ACC112 (cell line): ENCODE measurements around the gene ARL10.
A peak's percentile ranks its signal among the peaks of the same experiment; 100 is the strongest.

Source experiments
- H2AFZ ChIP-seq: fragments of 200-600 bp; sonication (generic); one replicate; pipeline ENCODE4 v1.6.0; 2017; ENCODE audit warnings: antibody characterized with exemption, low read length; ENCODE audit not compliant: unreplicated experiment
- H3K27ac ChIP-seq: fragments of 200-600 bp; sonication (generic); 2 replicates; pipeline ENCODE4 v1.5.1; 2014; ENCODE audit warnings: low read depth, mild to moderate bottlenecking, antibody characterized with exemption, low read length, moderate library complexity
- H3K27me3 ChIP-seq: fragments of 200-600 bp; sonication (generic); 2 replicates; pipeline ENCODE4 v1.6.1; 2014; ENCODE audit warnings: mild to moderate bottlenecking, antibody characterized with exemption, low read length, moderate library complexity, mixed read lengths; ENCODE audit not compliant: insufficient read depth
- H3K36me3 ChIP-seq: fragments of 200-600 bp; sonication (generic); 2 replicates; pipeline ENCODE4 v1.6.1; 2016; ENCODE audit warnings: mild to moderate bottlenecking, antibody characterized with exemption, low read length, moderate library complexity, mixed read lengths; ENCODE audit not compliant: insufficient read depth
- H3K4me1 ChIP-seq: fragments of 200-600 bp; sonication (generic); one replicate; pipeline ENCODE4 v1.6.1; 2016; ENCODE audit warnings: low read length, mixed read lengths; ENCODE audit not compliant: insufficient read depth, unreplicated experiment, control insufficient read depth
- H3K4me3 ChIP-seq: fragments of 200-600 bp; sonication (generic); 2 replicates; pipeline ENCODE4 v1.5.1; 2014; ENCODE audit warnings: mild to moderate bottlenecking, low read depth, low read length
- H3K79me2 ChIP-seq: fragments of 200-600 bp; sonication (generic); one replicate; pipeline ENCODE4 v1.6.0; 2016; ENCODE audit warnings: low read length; ENCODE audit not compliant: control insufficient read depth, unreplicated experiment, insufficient read depth

ARL10 gene, protein sequence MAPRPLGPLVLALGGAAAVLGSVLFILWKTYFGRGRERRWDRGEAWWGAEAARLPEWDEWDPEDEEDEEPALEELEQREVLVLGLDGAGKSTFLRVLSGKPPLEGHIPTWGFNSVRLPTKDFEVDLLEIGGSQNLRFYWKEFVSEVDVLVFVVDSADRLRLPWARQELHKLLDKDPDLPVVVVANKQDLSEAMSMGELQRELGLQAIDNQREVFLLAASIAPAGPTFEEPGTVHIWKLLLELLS

DNA sequence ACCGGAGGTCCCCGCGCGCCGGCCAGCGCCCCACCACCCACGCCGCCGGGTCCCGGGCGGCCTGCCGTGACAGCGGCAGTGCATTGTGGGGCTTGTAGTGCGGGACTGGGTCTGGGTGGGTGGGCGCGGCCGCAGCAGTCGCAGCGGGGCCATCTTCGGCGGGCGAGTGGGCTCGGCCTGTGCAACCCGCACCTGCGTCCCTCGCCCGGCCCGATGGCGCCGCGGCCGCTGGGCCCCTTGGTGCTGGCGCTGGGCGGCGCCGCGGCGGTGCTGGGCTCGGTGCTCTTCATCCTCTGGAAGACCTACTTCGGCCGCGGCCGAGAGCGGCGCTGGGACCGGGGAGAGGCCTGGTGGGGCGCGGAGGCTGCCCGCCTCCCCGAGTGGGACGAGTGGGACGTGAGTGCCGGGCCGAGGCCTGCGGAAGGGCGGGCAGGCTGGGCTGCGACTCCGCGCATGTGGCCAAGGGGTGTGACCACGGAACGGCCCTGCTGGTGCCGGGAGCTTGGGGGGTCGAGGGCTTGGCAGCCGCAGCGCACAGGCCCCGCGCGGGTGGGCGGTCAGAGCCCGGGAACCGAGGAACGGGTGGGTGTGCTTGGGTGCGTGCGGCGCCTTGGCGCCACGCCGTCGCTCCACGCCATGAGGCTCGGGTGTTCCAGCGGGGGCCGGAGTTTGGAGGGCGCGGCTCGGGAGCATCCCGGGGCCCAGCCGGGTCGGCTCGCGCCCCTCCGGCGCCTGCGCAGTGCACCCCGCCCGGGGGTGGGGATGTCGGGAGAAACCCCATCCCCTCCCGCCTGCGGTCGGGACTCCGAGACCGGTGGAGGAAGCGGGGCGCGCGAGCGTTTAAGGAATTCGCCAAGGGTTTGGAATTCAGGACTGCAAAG is at the start of gene ARL10:
ARL10 (plus strand) TSS at position 137 of the 881 bp plus-strand sequence; CDS start at position 214, 77 bp downstream.
- peak within 1 kb of the TSS; percentile 49 for H3K27ac ChIP-seq
- peaks cover 5% of the 10 kb centered on the region; the same call in 1 of the 2 replicates for H3K36me3 ChIP-seq
- H3K79me2 ChIP-seq: peaks cover 23% of the 10 kb centered on the region
- H3K4me1 ChIP-seq: peaks cover 11% of the 10 kb centered on the region
- peak within 1 kb of the TSS; percentile 94 for H2AFZ ChIP-seq
- peak within 1 kb of the TSS; percentile 93 for H3K4me3 ChIP-seq
- no peaks in the 10 kb centered on the region for H3K27me3 ChIP-seq

DNA sequence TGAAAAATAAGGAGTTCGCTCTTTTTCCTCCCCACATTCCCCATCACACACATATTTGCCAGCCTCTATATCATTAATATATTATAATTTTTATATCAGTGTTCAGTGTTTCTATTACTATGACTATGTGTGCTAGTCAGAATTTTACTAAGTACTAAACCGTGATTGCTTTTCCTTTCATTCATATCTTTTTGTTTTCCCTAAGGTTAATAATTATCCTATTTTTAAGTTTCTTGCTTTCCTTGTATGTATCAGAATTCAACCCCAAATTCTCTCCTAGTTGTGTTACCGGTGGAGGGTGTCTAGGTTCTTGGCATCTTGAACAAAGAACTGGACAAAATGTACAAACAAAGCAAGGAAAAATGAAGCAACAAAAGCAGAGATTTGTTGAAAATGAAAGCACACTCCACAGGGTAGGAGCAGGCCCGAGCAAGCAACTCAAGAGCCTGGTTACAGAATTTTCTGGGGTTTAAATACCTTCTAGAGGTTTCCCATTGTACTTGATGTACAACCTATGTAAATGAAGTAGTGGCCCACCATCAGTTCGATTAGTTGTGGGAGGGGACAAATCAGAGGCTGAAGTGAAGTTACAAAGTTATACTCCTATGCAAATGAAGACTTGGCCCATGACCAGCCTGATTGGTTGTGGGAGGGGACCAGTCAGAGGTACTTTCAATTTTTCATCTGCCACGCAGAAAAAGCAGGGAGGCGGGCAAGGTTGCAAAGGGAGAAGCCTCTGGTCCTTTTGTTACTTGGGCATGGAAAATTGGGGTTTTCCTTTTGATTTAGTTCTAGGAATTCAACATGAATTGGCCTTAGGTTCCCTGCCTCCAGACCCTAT is 47.5 kb upstream of the ARL10 start:
- H3K36me3 ChIP-seq: peaks cover 3% of the 10 kb centered on the region; the same call in 1 of the 2 replicates

DNA sequence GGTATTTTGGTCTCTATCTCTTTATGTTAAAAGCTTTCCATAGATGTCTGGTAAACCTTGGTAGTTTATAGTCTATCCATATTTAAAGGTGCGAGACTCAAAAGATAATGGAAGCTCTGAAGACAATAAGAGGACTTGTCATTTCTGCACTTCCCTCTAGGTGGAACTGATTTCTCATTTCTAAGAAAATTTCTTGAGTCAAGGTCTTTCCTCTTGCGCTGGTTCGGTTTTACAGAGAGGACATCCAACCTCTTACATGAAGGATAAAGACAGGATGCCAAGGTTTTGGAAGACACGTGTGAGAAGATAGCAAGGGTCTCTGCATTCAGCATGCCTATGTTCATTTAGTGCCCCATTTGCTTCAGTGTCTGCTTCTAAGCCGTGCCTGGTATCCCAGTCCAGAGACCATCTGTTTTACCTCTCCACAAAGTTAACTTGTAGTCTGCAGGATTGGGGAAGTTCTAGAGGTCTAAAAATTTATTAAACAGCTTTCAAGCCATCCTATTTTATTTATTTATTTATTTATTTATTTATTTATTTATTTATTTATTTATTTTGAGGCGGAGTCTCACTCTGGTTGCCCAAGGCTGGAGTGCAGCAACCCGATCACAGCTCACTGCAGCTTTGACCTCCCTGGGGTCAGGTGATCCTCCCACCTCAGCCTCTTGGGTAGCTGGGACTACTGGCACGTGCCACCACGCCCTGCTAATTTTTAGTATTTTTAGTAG is 45.3 kb upstream of the ARL10 start:
- no peak overlapping the region for H3K4me3 ChIP-seq
- no peak overlapping the region for H3K27ac ChIP-seq
- no peaks in the 10 kb centered on the region for H3K79me2 ChIP-seq
- no peaks in the 10 kb centered on the region for H3K36me3 ChIP-seq
- no peak overlapping the region for H2AFZ ChIP-seq
- H3K4me1 ChIP-seq: peaks cover 3% of the 10 kb centered on the region
- no peaks in the 10 kb centered on the region for H3K27me3 ChIP-seq

More for the DNA sequence above, 47.5 kb upstream of the ARL10 start:
- peaks cover 3% of the 10 kb centered on the region for H3K4me1 ChIP-seq
- H3K79me2 ChIP-seq: no peaks in the 10 kb centered on the region
- H3K27ac ChIP-seq: no peak overlapping the region
- no peak overlapping the region for H2AFZ ChIP-seq
- no peak overlapping the region for H3K4me3 ChIP-seq
- H3K27me3 ChIP-seq: no peaks in the 10 kb centered on the region

DNA sequence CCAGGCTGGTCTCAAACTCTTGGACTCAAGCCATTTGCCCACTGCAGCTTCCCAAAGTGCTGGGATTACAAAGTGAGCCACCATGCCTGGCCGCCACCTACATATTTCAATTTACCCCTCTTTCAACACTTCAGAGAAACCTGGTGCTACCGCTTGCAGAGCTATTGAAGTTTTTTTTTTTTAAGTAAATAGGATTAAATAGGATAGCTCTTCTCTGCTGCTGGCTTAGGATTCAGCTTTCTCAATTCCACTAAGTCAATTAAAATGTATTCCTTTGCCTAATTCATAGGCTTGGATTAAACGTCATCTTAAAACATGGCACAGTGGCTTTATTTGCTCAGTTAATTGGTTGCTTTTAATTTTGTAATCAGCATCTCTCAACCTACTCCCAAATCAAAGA is 44.7 kb upstream of the ARL10 start:
- no peaks in the 10 kb centered on the region for H3K27me3 ChIP-seq
- no peaks in the 10 kb centered on the region for H3K36me3 ChIP-seq
- H2AFZ ChIP-seq: no peak overlapping the region
- no peak overlapping the region for H3K4me3 ChIP-seq
- H3K27ac ChIP-seq: no peak overlapping the region
- peaks cover 3% of the 10 kb centered on the region for H3K4me1 ChIP-seq
- H3K79me2 ChIP-seq: no peaks in the 10 kb centered on the region

DNA sequence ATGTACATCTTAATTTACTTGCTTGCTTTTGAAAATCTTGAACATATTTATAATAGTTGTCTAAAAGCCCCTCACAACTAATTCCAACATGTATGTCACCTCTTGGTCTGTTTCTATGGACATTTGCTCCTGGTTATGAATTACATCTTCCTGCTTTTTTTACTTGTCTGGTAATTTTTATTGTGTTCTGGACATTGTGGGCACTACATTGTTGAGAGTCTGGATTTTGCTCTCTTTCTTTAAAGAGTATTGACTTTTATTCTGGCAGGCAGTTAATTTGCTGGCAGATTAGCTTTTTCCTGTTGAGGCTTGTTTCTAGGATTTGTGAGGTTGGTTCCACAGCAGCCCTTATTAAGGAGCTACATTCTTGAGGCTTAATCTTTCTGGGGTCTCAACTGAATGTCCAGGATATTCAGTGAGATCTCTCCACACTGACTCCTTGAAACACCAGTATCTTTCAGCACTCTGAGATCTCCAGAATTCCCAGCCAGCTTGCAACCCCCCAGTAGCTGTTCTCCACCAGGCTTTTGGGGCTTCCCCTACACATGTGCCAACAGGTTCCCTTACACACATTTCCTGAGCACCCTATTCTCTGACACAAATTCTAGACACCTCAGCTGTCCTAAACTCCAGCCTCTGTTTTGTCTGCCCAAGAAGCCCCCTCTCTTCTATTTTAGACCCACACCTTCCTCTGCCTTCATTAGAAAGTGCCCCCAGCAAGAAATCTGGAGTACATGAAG is 31.1 kb upstream of the ARL10 start:
- Histone ChIP-seq H3K4me3 (no peak overlapping the region), H3K36me3 (peaks cover 6% of the 10 kb centered on the region), H3K27me3 (no peaks in the 10 kb centered on the region), H3K79me2 (no peaks in the 10 kb centered on the region), H2AFZ (no peak overlapping the region), H3K27ac (no peak overlapping the region), H3K4me1 (peaks cover 7% of the 10 kb centered on the region)

DNA sequence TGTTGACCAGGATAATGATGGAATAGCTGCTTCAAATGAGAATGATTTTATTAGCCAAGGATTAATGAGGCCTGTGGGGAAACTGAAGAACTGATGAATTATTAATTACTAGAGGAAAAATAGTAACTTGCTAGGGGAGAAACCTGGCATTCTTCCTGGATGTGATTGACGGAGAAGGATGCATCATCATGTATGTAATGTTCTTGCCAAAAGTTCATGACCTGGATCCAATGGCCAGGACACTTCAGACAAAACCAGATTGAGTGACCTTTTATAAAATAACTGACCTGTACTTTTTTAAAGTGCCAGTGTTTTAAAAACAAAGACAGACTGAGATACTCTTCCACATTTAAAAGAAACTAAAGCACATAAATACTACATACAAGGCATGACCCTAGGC is 27.4 kb upstream of the ARL10 start:
- H3K36me3 ChIP-seq: peaks cover 6% of the 10 kb centered on the region
- no peak overlapping the region for H2AFZ ChIP-seq
- no peaks in the 10 kb centered on the region for H3K27me3 ChIP-seq
- H3K27ac ChIP-seq: no peak overlapping the region
- H3K4me3 ChIP-seq: no peak overlapping the region
- H3K4me1 ChIP-seq: peaks cover 7% of the 10 kb centered on the region
- no peaks in the 10 kb centered on the region for H3K79me2 ChIP-seq

DNA sequence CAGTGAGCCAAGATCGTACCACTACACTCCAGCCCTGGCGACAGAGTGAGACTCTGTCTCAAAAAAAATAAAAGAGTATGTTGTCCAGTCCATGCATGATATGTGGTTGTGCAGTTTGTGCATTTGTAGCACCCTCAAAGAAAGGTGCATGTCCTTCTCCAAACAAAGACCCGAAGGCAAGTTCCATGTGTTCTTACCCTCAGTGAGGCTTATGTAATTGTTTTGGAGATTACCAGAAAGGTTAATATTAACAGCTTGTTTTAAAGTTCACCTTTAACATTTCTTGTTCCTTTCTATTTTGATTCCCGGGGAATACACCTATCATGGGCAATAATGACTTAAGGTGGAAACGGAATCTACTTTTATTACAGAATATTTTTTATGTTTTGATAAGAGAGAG is 26.0 kb upstream of the ARL10 start:
- Histone ChIP-seq H3K36me3 (peaks cover 4% of the 10 kb centered on the region; the same call in 1 of the 2 replicates), H2AFZ (no peak overlapping the region), H3K27me3 (no peaks in the 10 kb centered on the region), H3K27ac (no peak overlapping the region), H3K4me1 (peaks cover 7% of the 10 kb centered on the region), H3K4me3 (no peak overlapping the region), H3K79me2 (no peaks in the 10 kb centered on the region)

DNA sequence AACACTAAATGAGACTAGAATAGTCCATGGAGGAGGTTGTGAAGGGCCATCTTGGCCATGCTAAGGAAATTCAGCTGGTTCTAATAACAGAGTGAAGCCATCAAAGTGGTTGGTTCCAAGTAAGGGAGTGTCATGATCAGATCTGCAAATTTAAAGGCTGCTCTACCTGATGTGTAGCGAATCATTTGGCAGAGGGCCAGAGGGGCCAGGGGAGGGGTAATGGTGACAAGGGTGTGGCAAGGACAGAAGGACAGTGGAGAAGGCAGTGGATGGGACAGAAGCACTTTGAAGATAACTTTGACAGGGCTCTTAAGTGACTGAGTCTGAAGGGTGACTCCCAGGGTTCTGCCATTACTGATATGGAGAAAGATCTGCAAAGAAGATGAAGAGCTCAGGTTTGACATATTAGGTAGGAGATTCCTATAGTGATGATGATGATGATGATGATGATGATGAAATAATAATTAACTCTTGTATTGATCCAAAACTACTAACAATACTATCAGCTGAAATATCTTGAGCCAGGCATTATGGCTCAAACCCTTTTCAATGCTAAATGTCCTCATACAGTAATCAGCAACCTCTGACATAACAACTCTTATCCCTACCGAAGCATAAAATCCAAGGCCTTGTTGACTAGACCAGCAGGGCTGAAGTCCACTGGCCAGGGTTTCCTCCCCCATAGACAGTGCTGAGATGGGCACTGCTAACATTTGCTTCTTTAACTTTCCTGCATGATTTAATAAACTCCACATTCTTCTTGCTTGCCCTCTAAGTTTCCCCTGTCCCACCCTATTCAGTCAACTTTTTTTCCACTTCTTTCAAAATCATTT is 23.7 kb upstream of the ARL10 start:
- Histone ChIP-seq H2AFZ (no peak overlapping the region), H3K27me3 (no peaks in the 10 kb centered on the region), H3K4me3 (no peak overlapping the region), H3K27ac (no peak overlapping the region), H3K79me2 (no peaks in the 10 kb centered on the region), H3K4me1 (peaks cover 7% of the 10 kb centered on the region), H3K36me3 (peaks cover 13% of the 10 kb centered on the region)

DNA sequence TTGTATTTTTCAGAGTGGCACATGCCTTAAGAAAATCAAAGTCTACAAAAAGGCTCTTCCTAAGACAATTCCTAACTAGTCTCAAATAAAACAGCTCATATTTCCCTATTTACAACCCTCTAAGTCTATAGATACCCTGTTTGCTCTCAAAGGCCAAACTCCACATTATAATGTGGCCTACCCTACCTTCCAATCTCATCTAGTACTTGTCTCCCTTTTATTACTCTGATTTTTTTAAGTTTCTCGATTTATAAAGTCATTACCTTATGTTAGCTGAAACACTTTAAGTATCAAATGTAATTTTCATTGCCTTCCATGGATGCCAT is 23.2 kb upstream of the ARL10 start:
- Histone ChIP-seq H3K27ac (no peak overlapping the region), H3K27me3 (no peaks in the 10 kb centered on the region), H2AFZ (no peak overlapping the region), H3K36me3 (peaks cover 13% of the 10 kb centered on the region), H3K4me1 (peaks cover 7% of the 10 kb centered on the region), H3K79me2 (no peaks in the 10 kb centered on the region), H3K4me3 (no peak overlapping the region)
